Esophagus squamous epithelium (tissue), 5 donors: ENCODE data around the gene LKAAEAR1. TPM values are rescaled to one million over a fixed set of nuclear protein-coding genes. Genes with fewer than 3 reads are reported as not detected.

Experiments used
- DNase-seq: peaks from one replicate; lab custom pipeline; 2025; lab: John Stamatoyannopoulos, UW
- H3K27ac ChIP-seq, 4 donors: fragments of 200-600 bp; sonication (generic); one replicate each; pipeline ENCODE4 v1.5.1; 2016 to 2019; ENCODE audit warnings: mild to moderate bottlenecking in 1 of 4
- H3K27me3 ChIP-seq, 4 donors: fragments of 200-600 bp; sonication (generic); 1 replicate in 3 of 4; 2 replicates in 1 of 4; pipeline versions ENCODE4 v1.5.1 to v1.6.0; 2017 to 2021; ENCODE audit warnings: antibody characterized with exemption in 1 of 4
- H3K36me3 ChIP-seq, 3 donors: fragments of 200-600 bp; sonication (generic); one replicate each; pipeline ENCODE4 v1.5.1; 2016 to 2019
- H3K4me1 ChIP-seq, 3 donors: fragments of 200-600 bp; sonication (generic); one replicate each; pipeline ENCODE4 v1.5.1; 2017 to 2019
- H3K4me3 ChIP-seq, 4 donors: fragments of 200-600 bp; sonication (generic); 1 replicate in 3 of 4; 2 replicates in 1 of 4; pipeline ENCODE4 v1.5.1; 2016 to 2019; ENCODE audit warnings: mild to moderate bottlenecking in 2 of 4, moderate library complexity in 1 of 4
- H3K9me3 ChIP-seq, 3 donors: fragments of 200-600 bp; sonication (generic); one replicate each; pipeline ENCODE4 v1.5.1; 2016 to 2019
- POLR2A ChIP-seq, 4 donors: fragments of 450-650 bp; IDR thresholded peaks; one replicate each; pipeline ENCODE4 v1.6.1; 2017; ENCODE audit warnings: antibody characterized with exemption in 4 of 4, mild to moderate bottlenecking in 4 of 4, moderate library complexity in 3 of 4
- WGBS, 2 donors: methylation state at CpG; one replicate each; pipeline ENCODE4 v1.1.5; 2018; 5-methylcytosine and 5-hydroxymethylcytosine counted together
- intact Hi-C: fragments of 100-400 bp; cut with DNase I; formaldehyde crosslinking; loops from one replicate; pipeline ENCODE4 v1.15.0; 2022
- small RNA-seq, 4 donors: library from RNA; depleted of rRNA; stranded (forward); fragments of <200 nt; gene quantifications; one replicate each; pipeline ENCODE3, GENCODE V24; 2016
- total RNA-seq, 4 donors: library from RNA; depleted of rRNA; stranded (reverse); fragments of >200 nt; gene quantifications; one replicate each; pipeline ENCODE4 v1.1.0, GENCODE V29; 2016
- TF ChIP-seq, protein P1 (sequence below), 6 experiments: fragments of 450-650 bp in 4 of 6; fragments of 200-600 bp in 2 of 6; sonication (generic) in 2 of 6; IDR thresholded peaks; one replicate each; pipeline ENCODE4 v1.5.1; 2016 to 2019; ENCODE audit warnings: antibody characterized with exemption in 6 of 6, mild to moderate bottlenecking in 4 of 6, moderate library complexity in 4 of 6
- donor health status: DM: yes; HTN: yes; CAD: no.

The LKAAEAR1 gene
- total RNA-seq, 4 donors from 2014 or later: not detected

DNA sequence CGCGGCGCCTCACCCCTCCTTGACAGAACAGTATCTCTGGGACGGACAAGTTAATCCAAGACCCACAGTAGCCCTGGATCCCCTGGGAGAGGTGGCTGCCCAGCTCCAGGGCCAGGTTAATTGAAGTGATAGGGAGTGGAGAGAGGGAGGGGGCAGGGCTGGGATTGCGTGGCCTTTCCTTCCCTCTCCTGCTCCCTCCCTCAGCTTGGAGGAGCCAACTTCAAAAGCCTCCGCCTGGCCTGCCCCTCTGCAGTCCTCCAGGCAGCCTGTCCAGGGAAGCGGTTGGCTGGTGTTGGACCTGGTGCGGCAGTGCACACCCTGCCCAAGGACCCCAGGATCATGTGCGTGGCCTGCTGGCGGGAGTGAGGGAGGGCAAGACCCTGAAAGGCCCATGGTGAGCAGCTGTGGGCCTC is 48.3 kb downstream of the LKAAEAR1 start, which contains the start of gene C20orf204:
TSS of gene C20orf204 (plus strand) at position 250 of the 413 bp plus-strand sequence. CDS start at position 392, 142 bp downstream.
- Histone ChIP-seq H3K4me1 (peaks cover 19 to 52% (median 29%) of the 10 kb centered on the region in 3 donors), H3K27me3 (peaks cover 0 to 51% (median 0%) of the 10 kb centered on the region in 4 donors)
- intact Hi-C loops: loop anchor here (10.0 kb wide), 1 partner anchor 51 kb away; the partner anchor contains the start of gene PRPF6

DNA sequence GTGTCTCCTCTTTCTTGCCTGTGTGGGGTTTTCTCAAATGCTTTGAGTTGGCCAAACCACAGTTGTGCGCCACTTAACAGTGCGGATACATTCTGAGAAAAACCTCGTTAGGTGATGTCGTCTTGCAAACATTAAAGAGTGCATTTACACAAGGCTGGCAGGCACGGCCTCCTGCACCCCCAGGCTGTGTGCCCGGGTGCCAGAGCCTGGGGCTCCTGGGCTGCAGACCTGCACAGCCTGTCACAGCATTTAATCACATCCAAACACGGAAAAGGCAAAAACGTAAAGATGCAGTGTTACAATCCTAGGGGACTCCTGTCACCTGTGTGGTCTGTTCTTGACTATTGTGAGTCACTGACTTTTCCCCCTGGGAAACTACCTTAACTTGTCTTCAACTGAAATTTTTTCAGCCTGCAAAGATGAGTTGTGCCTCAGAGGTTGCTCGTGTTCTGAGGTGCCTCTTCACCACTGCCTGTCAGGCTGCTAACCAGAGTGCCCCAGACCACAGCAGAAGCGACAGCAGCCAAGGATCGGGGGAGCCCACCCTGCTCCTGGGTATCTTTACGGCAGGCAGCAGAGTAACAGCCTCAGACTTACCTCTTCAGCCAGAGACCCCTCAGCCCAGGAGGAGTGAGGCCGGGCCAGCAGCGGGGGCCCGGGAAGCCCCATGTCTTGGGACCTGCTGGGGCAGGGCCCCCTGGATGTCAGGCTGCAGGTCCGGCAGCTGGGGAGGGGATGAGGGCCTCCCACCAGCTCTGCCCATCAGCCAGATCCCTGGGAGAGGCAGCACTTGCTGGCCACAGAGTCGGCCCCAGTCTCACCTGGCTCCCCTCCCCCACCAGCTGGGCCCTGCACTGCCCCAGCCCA is 48.9 kb downstream of the LKAAEAR1 start:
- peaks cover 6 to 54% (median 12%) of the 10 kb centered on the region in 3 donors for H3K36me3 ChIP-seq
- H3K27ac ChIP-seq: no peak overlapping the region
- intact Hi-C loops: loop anchor here (10.0 kb wide), 1 partner anchor 50 kb away; the partner anchor contains the start of gene PRPF6
- no peaks in the 10 kb centered on the region for H3K9me3 ChIP-seq
- WGBS, 2 donors: 66 to 67% methylated on average over 12 to 15 of the region's 17 CpGs
- DNase-seq: no peak
- H3K27me3 ChIP-seq: peaks cover 0 to 45% (median 0%) of the 10 kb centered on the region in 4 donors
- H3K4me3 ChIP-seq: no peak overlapping the region
- TF ChIP-seq POLR2A (IDR thresholded peaks at IDR 0.05): no peak
- TF ChIP-seq, protein P1, sequence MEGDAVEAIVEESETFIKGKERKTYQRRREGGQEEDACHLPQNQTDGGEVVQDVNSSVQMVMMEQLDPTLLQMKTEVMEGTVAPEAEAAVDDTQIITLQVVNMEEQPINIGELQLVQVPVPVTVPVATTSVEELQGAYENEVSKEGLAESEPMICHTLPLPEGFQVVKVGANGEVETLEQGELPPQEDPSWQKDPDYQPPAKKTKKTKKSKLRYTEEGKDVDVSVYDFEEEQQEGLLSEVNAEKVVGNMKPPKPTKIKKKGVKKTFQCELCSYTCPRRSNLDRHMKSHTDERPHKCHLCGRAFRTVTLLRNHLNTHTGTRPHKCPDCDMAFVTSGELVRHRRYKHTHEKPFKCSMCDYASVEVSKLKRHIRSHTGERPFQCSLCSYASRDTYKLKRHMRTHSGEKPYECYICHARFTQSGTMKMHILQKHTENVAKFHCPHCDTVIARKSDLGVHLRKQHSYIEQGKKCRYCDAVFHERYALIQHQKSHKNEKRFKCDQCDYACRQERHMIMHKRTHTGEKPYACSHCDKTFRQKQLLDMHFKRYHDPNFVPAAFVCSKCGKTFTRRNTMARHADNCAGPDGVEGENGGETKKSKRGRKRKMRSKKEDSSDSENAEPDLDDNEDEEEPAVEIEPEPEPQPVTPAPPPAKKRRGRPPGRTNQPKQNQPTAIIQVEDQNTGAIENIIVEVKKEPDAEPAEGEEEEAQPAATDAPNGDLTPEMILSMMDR (IDR thresholded peaks at IDR 0.05): no peak
- peaks cover 19 to 46% (median 22%) of the 10 kb centered on the region in 3 donors for H3K4me1 ChIP-seq

More for the DNA sequence above, 48.3 kb downstream of the LKAAEAR1 start, which contains the start of gene C20orf204:
- Histone ChIP-seq H3K36me3 (peaks cover 6 to 47% (median 10%) of the 10 kb centered on the region in 3 donors), H3K9me3 (no peaks in the 10 kb centered on the region), H3K27ac (peak within 1 kb of the TSS in 1 of 4 donors; percentile 4), H3K4me3 (no peak within 1 kb of the TSS)
- WGBS, 2 donors: no CpG with 5 or more reads among the region's 10 CpGs
- DNase-seq: no peak
- TF ChIP-seq, protein P1 (IDR thresholded peaks at IDR 0.05): no peak
- no peak for TF ChIP-seq POLR2A (IDR thresholded peaks at IDR 0.05)

DNA sequence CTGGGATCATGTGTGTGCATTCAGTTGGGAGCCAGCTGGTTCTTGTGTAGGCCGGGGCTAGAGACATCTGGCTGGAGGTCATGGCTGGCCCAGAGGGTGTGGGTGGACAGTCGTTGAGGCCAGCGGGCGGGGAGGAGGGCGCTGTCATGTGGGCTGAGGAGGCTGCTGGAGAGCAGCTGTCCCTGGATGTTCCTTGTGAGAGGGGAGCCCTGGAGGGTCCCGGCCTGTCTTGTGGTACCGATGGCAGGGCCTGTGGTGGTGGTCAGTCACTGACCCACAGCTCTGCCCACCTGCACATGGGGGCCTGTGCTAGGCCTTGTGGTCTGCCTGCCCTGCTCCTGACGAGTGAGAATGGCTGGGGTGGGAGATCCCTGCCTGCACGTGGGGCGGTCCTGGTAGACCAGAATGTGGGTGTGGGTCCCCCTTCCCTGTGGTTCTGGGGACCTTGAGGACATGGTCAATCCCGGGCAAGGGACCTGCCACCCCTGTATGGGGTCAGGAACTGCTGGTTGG is 50.2 kb downstream of the LKAAEAR1 start:
- intact Hi-C loops: loop anchor here (10.0 kb wide), 1 partner anchor 49 kb away; the partner anchor contains the start of gene PRPF6
- Histone ChIP-seq H3K9me3 (no peaks in the 10 kb centered on the region), H3K27me3 (peaks cover 0 to 32% (median 0%) of the 10 kb centered on the region in 4 donors), H3K27ac (no peak overlapping the region), H3K4me3 (no peak overlapping the region), H3K36me3 (peaks cover 18 to 66% (median 24%) of the 10 kb centered on the region in 3 donors), H3K4me1 (peaks cover 12 to 33% (median 14%) of the 10 kb centered on the region in 3 donors)
- 40 to 88% methylated on average over 1 to 8 of the region's 11 CpGs for WGBS, 2 donors
- TF ChIP-seq POLR2A (IDR thresholded peaks at IDR 0.05): no peak
- TF ChIP-seq, protein P1 (IDR thresholded peaks at IDR 0.05): no peak
- DNase-seq: no peak

Small RNAs within 50 kb of the gene (small RNA-seq; reads per million reads assigned to genes)
- gene AL355803.1: 0 reads per million in 4 donors
- gene MIR6813: 0 reads per million in 4 donors

Other genes with a start within 250 kb of the LKAAEAR1 start
- gene ABHD16B, start 222.9 kb downstream of the LKAAEAR1 start, total RNA-seq: not detected
- gene TPD52L2, start 219.1 kb downstream of the LKAAEAR1 start, total RNA-seq: 100 to 1,000 TPM in 3 of 4 donors, 10 to 100 TPM in 1; 97.1 to 124 (median 116) TPM
- gene DNAJC5, start 189.3 kb downstream of the LKAAEAR1 start, total RNA-seq: 10 to 100 TPM; 58.7 to 89.5 (median 75.4) TPM
- 10 to 100 TPM; 23.1 to 38.0 (median 25.6) TPM for gene UCKL1, start 128.0 kb downstream of the LKAAEAR1 start, total RNA-seq
- 10 to 100 TPM; 10.7 to 17.6 (median 14.2) TPM for gene ZNF512B, start 114.5 kb downstream of the LKAAEAR1 start, total RNA-seq
- 10 to 100 TPM in 1 of 4 donors, 1 to 10 TPM in 3; 5.1 to 15.9 (median 6.8) TPM for gene SAMD10, start 104.8 kb downstream of the LKAAEAR1 start, total RNA-seq
- 10 to 100 TPM; 34.1 to 57.4 (median 45.8) TPM for gene PRPF6, start 103.3 kb downstream of the LKAAEAR1 start, total RNA-seq
- gene C20orf204, start 48.2 kb downstream of the LKAAEAR1 start, total RNA-seq: under 1 TPM in 3 of 4 donors, not detected in 1; 0.26 to 0.57 (median 0.57) TPM
- 1 to 10 TPM; 1.3 to 4.5 (median 3.9) TPM for gene SOX18, start 34.8 kb downstream of the LKAAEAR1 start, total RNA-seq
- 10 to 100 TPM in 2 of 4 donors, 1 to 10 TPM in 2; 1.8 to 25.2 (median 8.9) TPM for gene TCEA2, start 21.2 kb downstream of the LKAAEAR1 start, total RNA-seq
- 10 to 100 TPM in 3 of 4 donors, 1 to 10 TPM in 1; 7.4 to 14.4 (median 11.0) TPM for gene RGS19, start 4.9 kb downstream of the LKAAEAR1 start, total RNA-seq
- under 1 TPM in 3 of 4 donors, not detected in 1; 0.34 to 0.91 (median 0.76) TPM for gene OPRL1, start 4.3 kb downstream of the LKAAEAR1 start, total RNA-seq
- not detected for gene NPBWR2, start 23.2 kb upstream of the LKAAEAR1 start, total RNA-seq
- gene MYT1, start 80.1 kb upstream of the LKAAEAR1 start, total RNA-seq: not detected
- gene PCMTD2, start 171.3 kb upstream of the LKAAEAR1 start, total RNA-seq: 10 to 100 TPM; 34.5 to 58.9 (median 47.8) TPM